CD4-positive, alpha-beta T cell (primary cell): ENCODE results near the gene TSHZ2. TPM values are rescaled to one million over a fixed set of nuclear protein-coding genes. Genes with fewer than 3 reads are reported as not detected.

ENCODE experiments used
- ATAC-seq: fragments of 200-7000 bp; cut with Tn5 transposase; one replicate; pipeline ENCODE4 v1.10.0; 2022; ENCODE audit warnings: mild to moderate bottlenecking; ENCODE audit not compliant: poor library complexity
- CTCF ChIA-PET: fragments of 350-600 bp; sonication (Branson Sonifier 250); formaldehyde crosslinking; loops from one replicate; lab custom pipeline; 2021; ENCODE audit warnings: antibody characterized with exemption, inconsistent platforms; lab: Charles Lee
- POLR2A ChIA-PET: fragments of 350-600 bp; sonication (Branson Sonifier 250); formaldehyde crosslinking; loops from one replicate; lab custom pipeline; 2021; ENCODE audit warnings: antibody characterized with exemption, inconsistent platforms; lab: Charles Lee
- DNase-seq, 14 experiments: peaks; one replicate each; pipeline ENCODE4 v3.0.0-alpha.2; 2013 to 2020; ENCODE audit warnings: mixed read lengths in 2 of 14
- H3K27ac ChIP-seq, 2 donors: one replicate each; pipeline versions ENCODE4 v1.5.1 to v1.7.0; 2013; ENCODE audit warnings: low read length in 2 of 2, low read depth in 1 of 2, mild to moderate bottlenecking in 1 of 2
- H3K27me3 ChIP-seq, 2 experiments: 1 replicate in 1 of 2; 2 replicates in 1 of 2; pipeline versions ENCODE4 v1.6.1 to v1.7.0; 2013; ENCODE audit warnings: low read length in 2 of 2, control low read depth in 1 of 2, mild to moderate bottlenecking in 1 of 2, moderate library complexity in 1 of 2; ENCODE audit not compliant: insufficient read depth in 2 of 2, control insufficient read depth in 1 of 2
- H3K36me3 ChIP-seq: one replicate; pipeline ENCODE4 v1.6.1; 2013; ENCODE audit warnings: low read length, control low read depth; ENCODE audit not compliant: insufficient read depth
- H3K4me1 ChIP-seq: one replicate; pipeline ENCODE4 v1.6.1; 2013; ENCODE audit warnings: low read length, control low read depth; ENCODE audit not compliant: insufficient read depth
- H3K4me3 ChIP-seq: one replicate; pipeline ENCODE4 v1.5.1; 2013; ENCODE audit warnings: mild to moderate bottlenecking, low read length, moderate library complexity
- H3K9me3 ChIP-seq, 2 experiments: 1 replicate in 1 of 2; 2 replicates in 1 of 2; pipeline versions ENCODE4 v1.6.1 to v1.7.0; 2013; ENCODE audit warnings: low read length in 2 of 2, mild to moderate bottlenecking in 2 of 2, control low read depth in 1 of 2, moderate library complexity in 1 of 2; ENCODE audit not compliant: control insufficient read depth in 1 of 2, insufficient read depth in 1 of 2
- H3K27ac Mint-ChIP-seq: one replicate; pipeline ENCODE4 v1.8.0; 2020; ENCODE audit warnings: mixed read lengths
- H3K27me3 Mint-ChIP-seq: one replicate; pipeline ENCODE4 v1.8.0; 2021; ENCODE audit warnings: mixed read lengths
- H3K36me3 Mint-ChIP-seq: one replicate; pipeline ENCODE4 v1.8.0; 2021; ENCODE audit warnings: low read depth, mixed read lengths
- H3K4me1 Mint-ChIP-seq: one replicate; pipeline ENCODE4 v1.8.0; 2021; ENCODE audit warnings: low read depth, mixed read lengths
- H3K4me3 Mint-ChIP-seq: one replicate; pipeline ENCODE4 v1.8.0; 2020; ENCODE audit warnings: mild to moderate bottlenecking, mixed read lengths
- H3K9me3 Mint-ChIP-seq: one replicate; pipeline ENCODE4 v1.8.0; 2020; ENCODE audit warnings: mixed read lengths
- CTCF ChIP-seq: fragments of 200-600 bp; IDR thresholded peaks from one replicate; pipeline ENCODE4 v1.8.0; 2022; ENCODE audit warnings: antibody characterized with exemption, mild to moderate bottlenecking
- intact Hi-C, 2 experiments: fragments of 100-400 bp; cut with DNase I in 1 of 2; cut with micrococcal nuclease in 1 of 2; formaldehyde crosslinking; loops; one replicate each; pipeline versions ENCODE4 v1.15.1 to v1.9.0; 2023 to 2025; cut with DNase I, micrococcal nuclease
- total RNA-seq, 174 experiments: library from RNA in 2 of 174; stranded (reverse) in 2 of 174; gene quantifications; one replicate each; pipeline ENCODE4 v1.2.3 and lab custom pipeline; 2021 to 2026

TSHZ2 gene
- total RNA-seq, 2 experiments from 2014 or later, result 26.1 to 27.4 TPM

GRCh38 chr20:52945862-52946522 is 26.2 kb upstream of the TSHZ2 start:
- no peaks in the 10 kb centered on the region for H3K9me3 ChIP-seq
- CTCF ChIA-PET, result no interaction called here
- no peak for TF ChIP-seq CTCF
- ATAC-seq (no peak), DNase-seq (no peak)
- Mint-ChIP-seq H3K27ac (no peak overlapping the region), H3K27me3 (no peaks in the 10 kb centered on the region), H3K9me3 (no peaks in the 10 kb centered on the region), H3K4me3 (no peak overlapping the region), H3K4me1 (no peaks in the 10 kb centered on the region), H3K36me3 (no peaks in the 10 kb centered on the region)
- no peak overlapping the region for H3K27ac ChIP-seq
- H3K4me3 ChIP-seq, result no peak overlapping the region
- no peaks in the 10 kb centered on the region for H3K27me3 ChIP-seq
- intact Hi-C loops, result no loop called here
- no peaks in the 10 kb centered on the region for H3K36me3 ChIP-seq
- no peaks in the 10 kb centered on the region for H3K4me1 ChIP-seq
- POLR2A ChIA-PET, result no interaction called here

GRCh38 chr20:52948491-52948890 is 23.7 kb upstream of the TSHZ2 start:
- H3K4me1 ChIP-seq, result no peaks in the 10 kb centered on the region
- Mint-ChIP-seq H3K36me3 (no peaks in the 10 kb centered on the region), H3K9me3 (peaks cover 2% of the 10 kb centered on the region), H3K27ac (no peak overlapping the region), H3K4me1 (no peaks in the 10 kb centered on the region), H3K27me3 (peaks cover 4% of the 10 kb centered on the region), H3K4me3 (no peak overlapping the region)
- no peaks in the 10 kb centered on the region for H3K9me3 ChIP-seq
- no peak for TF ChIP-seq CTCF
- H3K27me3 ChIP-seq, result no peaks in the 10 kb centered on the region
- H3K4me3 ChIP-seq, result no peak overlapping the region
- ATAC-seq (no peak), DNase-seq (no peak)
- no peak overlapping the region for H3K27ac ChIP-seq
- ChIA-PET POLR2A (interaction anchor here (1.5 kb wide), 1 partner anchor 25 kb away, joined by 3 read pairs; no protein-coding TSS in a partner anchor), CTCF (no interaction called here)
- intact Hi-C loops, result no loop called here
- no peaks in the 10 kb centered on the region for H3K36me3 ChIP-seq

- no peak overlapping the region for H3K27ac Mint-ChIP-seq
- H3K36me3 Mint-ChIP-seq, result no peaks in the 10 kb centered on the region
- H3K4me1 Mint-ChIP-seq, result no peaks in the 10 kb centered on the region
- H3K27me3 Mint-ChIP-seq, result peaks cover 4% of the 10 kb centered on the region
- DNase-seq (no peak), ATAC-seq (no peak)
- TF ChIP-seq CTCF, result no peak
- Histone ChIP-seq H3K36me3 (no peaks in the 10 kb centered on the region), H3K9me3 (no peaks in the 10 kb centered on the region), H3K27me3 (no peaks in the 10 kb centered on the region), H3K4me3 (no peak overlapping the region), H3K27ac (no peak overlapping the region), H3K4me1 (no peaks in the 10 kb centered on the region)
- H3K9me3 Mint-ChIP-seq, result peaks cover 2% of the 10 kb centered on the region
- CTCF ChIA-PET, result no interaction called here
- H3K4me3 Mint-ChIP-seq, result no peak overlapping the region
- intact Hi-C loops, result no loop called here
- POLR2A ChIA-PET, result no interaction called here
These were observed 19.1 kb upstream of the TSHZ2 start for GRCh38 chr20:52953020-52953419.
